GM20431 (cell line): ENCODE results near the gene MLIP.
"Not testable (repeated sequence)": the region's sequence is repeated elsewhere in the genome, so short reads cannot be mapped to it uniquely, and the experiment has no call there.

Source experiments
- in situ Hi-C: fragments of 300-500 bp; cut with MseI, MboI; formaldehyde crosslinking; loops from one replicate; pipeline ENCODE4 v1.15.0; 2020; ENCODE audit warnings: low sequenced_read_pairs; ENCODE audit not compliant: unreplicated experiment

MLIP gene

GRCh38 chr6:54135665-54136369, 24.6 kb downstream of the MLIP start:
- in situ Hi-C loops, result no loop called here

GRCh38 chr6:54138795-54139194, 27.6 kb downstream of the MLIP start:
- in situ Hi-C loops, result no loop called here

- in situ Hi-C loops, result no loop called here
Observed at GRCh38 chr6:54140811-54141210, 29.6 kb downstream of the MLIP start.

DNA sequence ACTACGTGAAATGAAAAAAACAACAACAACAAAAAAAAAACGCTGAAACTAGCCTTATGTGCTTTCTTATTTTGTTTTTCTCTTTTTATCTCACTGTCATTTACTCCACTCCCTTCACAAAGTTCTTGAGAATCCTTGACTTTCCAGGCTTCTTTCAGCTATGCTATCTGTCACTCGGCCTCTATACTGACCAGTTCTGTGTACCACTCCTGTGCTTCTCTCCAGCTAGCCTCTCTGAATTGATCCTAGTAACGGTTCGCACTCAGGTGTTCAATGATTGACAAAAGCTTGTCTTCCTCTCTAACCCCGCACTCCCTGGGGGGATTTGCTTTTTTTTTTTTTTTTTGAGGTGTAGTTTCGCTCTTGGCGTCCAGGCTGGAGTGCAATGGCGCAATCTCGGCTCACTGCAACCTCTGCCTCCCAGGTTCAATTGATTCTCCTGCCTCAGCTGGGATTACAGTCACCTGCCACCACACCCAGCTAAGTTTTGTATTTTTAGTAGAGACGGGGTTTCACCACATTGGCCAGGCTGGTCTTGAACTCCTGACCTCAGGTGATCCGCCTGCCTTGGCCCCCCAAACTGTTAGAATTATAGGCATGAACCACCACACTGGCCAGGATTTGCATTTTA, 31.8 kb downstream of the MLIP start:
- in situ Hi-C loops, result no loop called here

DNA sequence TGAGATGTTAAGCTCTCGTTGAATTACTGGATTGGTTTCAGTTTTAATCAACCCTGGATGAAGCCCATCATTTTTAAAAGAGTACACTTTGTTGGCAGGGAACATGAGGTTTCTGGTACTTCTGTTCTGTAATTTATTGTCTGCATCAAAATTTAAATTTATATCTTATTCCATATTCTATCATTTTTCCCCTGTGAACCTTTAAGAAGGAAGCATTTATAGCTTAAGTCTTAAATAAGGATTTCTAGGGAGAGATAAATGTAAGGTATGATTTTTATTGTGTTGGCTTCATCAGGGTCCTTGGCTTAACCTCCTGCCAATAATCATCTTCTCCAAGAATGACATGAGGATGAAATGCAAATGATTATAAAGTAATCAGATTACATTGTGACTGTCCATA, 40.6 kb downstream of the MLIP start:
- in situ Hi-C loops, result no loop called here

GRCh38 chr6:54156650-54157250, 45.5 kb downstream of the MLIP start:
- in situ Hi-C loops, result no loop called here

GRCh38 chr6:54157405-54157804, 46.2 kb downstream of the MLIP start:
- in situ Hi-C loops, result no loop called here

- in situ Hi-C loops, result no loop called here
Observed at GRCh38 chr6:54173089-54173488, 61.8 kb downstream of the MLIP start.

DNA sequence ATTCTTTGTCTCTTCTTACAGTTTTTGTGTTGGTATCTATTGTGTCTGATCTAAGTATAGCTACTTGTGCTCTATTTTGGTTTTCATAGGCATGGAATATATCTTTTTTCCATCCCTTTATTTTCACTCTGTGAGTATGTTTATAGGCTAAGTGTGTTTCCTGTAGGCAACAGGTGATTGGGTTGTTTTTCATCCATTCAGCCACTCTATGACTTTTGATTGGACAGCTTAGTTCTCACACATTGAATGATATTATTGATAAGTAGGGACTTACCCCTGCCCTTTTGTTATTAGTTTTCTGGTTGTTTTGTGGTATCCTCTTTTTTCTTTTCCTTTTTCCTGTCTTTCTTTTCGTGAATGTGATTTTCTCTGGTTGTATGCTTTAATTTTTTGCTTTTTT, 67.9 kb downstream of the MLIP start:
- in situ Hi-C loops, result no loop called here

- in situ Hi-C loops, result no loop called here
Observed at GRCh38 chr6:54183616-54184015, 72.4 kb downstream of the MLIP start.

GRCh38 chr6:54185885-54186284, 74.6 kb downstream of the MLIP start:
- in situ Hi-C loops, result no loop called here

GRCh38 chr6:54188846-54189245, 77.6 kb downstream of the MLIP start:
- in situ Hi-C loops, result no loop called here

GRCh38 chr6:54191461-54191860, 80.2 kb downstream of the MLIP start:
- in situ Hi-C loops, result no loop called here

DNA sequence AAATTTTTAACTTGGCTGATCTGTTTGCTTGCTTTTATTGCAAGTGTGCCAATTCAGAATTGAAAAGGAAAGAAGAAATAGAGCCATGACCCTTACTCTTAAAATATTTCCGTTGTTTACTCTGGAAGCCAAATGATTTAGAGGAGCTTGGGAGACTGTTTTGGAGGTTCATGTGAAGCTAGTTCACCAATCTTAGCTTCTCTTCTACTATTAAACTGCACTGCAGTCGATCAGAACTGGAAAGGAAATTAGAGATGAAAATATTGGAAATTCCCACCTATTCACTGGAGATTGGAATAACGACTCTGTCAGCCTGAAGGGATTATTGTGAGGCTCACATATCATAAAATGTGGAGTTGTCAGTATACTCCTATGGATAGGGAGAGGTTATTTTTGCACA, 81.8 kb downstream of the MLIP start:
- in situ Hi-C loops, result no loop called here

GRCh38 chr6:54193560-54193959, 82.3 kb downstream of the MLIP start:
- in situ Hi-C loops, result no loop called here

DNA sequence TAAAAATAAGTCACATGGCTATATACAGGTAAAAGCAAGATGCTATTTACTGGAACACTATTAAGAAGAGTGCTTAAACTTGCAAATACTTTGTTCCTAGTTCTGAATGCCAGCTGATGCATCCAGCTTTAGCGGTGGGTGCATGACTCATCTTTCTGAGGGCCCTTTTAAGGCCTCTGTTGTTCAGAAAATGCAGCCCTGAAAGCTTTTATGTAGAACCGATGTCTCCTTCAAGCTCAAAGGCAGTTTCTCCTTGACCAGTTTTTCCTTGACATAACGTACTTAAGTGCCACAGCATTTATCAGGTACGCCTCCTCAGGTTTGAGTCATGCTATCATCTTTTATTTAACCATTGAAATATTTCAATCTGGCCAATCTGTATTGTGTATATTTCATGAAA, 82.8 kb downstream of the MLIP start:
- in situ Hi-C loops, result no loop called here

GRCh38 chr6:54195637-54196036, 84.4 kb downstream of the MLIP start:
- in situ Hi-C loops, result no loop called here

GRCh38 chr6:54196905-54197304, 85.7 kb downstream of the MLIP start:
- in situ Hi-C loops, result no loop called here

DNA sequence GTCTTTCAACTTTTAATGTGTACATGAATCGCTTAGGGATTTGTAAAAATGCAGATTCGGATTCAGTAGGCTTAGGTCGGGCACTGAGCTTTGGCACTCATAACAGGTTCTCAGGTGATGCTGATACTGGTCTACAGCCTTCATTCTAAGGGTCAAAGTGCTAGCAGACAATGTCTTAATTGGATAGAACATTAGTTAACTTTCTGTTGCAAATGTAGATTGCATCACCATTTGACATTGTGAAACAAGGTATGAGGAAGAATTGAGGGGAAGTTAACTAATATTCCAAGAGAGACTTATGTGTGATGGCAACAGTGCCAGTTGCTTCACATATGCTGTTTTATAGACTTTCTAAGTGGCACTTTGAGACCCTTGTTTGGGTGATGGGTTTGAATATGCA, 86.9 kb downstream of the MLIP start:
- in situ Hi-C loops, result no loop called here

- in situ Hi-C loops, result not testable (repeated sequence)
Observed at GRCh38 chr6:54203474-54204035, 92.3 kb downstream of the MLIP start.

- in situ Hi-C loops, result no loop called here
Observed at GRCh38 chr6:54204921-54205591, 93.8 kb downstream of the MLIP start.
